ENCODE data around the gene WDR20. TPM values are rescaled to one million over a fixed set of nuclear protein-coding genes. Genes with fewer than 3 reads are reported as not detected.

The WDR20 gene
- total and polyA plus RNA-seq, 2 of the 4 experiments (the other 2 are of a cell fraction): 20.3 to 27.4 TPM

DNA sequence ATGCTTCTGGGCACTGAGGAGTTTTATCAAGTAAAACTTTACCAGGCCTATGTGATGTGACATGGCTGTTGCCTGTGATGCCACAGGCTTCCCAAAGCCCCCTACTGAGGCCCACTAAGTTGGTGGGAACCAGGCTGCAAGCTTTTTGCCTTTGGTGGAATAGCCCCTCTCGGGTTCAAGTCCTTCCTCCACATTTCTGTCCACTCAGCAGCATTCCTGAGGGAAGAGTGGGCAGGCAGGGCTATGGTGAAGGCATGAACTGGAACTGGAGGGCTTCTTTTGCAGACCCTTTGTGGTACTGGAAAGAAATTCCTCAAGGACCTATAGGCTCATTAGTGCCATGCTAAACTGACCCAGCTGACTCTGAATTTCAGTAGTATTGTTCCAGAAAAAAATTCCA is 48.5 kb downstream of the WDR20 start:
- Histone ChIP-seq H3K4me1 (ENCODE audit: control insufficient read depth, insufficient read depth, low read length) (peaks cover 13% of the 10 kb centered on the region), H3K18ac (ENCODE audit: low read depth, low read length) (no peak overlapping the region), H2AK9ac (replicated peaks; ENCODE audit: low read depth, low read length, poor library complexity) (peak overlapping the region; percentile 31), H3K36me3 (ENCODE audit: control insufficient read depth, insufficient read depth, low read length) (no peaks in the 10 kb centered on the region), H2BK15ac (ENCODE audit: low read depth, low read length) (no peak overlapping the region), H2AFZ (replicated peaks; ENCODE audit: low read length, poor library complexity) (no peak overlapping the region), H3K14ac (replicated peaks; ENCODE audit: low read depth, low read length) (no peak overlapping the region), H2AK5ac (ENCODE audit: low read depth, low read length) (0 out of 2 replicates have a peak overlapping the region, but pooled peaks have one; percentile 6), H4K5ac (ENCODE audit: low read depth, low read length) (no peak overlapping the region), H4K20me1 (ENCODE audit: insufficient read depth, low read length) (peaks cover 60% of the 10 kb centered on the region), H2BK20ac (ENCODE audit: low read depth, low read length) (no peak overlapping the region), H3K27me3 (ENCODE audit: control insufficient read depth, insufficient read depth, low read length) (no peaks in the 10 kb centered on the region), H3K27ac (ENCODE audit: insufficient read depth, low read length) (no peak overlapping the region), H2BK120ac (ENCODE audit: low read depth, low read length) (no peak overlapping the region), H3K4ac (ENCODE audit: low read depth, low read length) (no peak overlapping the region), H3K23ac (ENCODE audit: low read depth, low read length) (no peak overlapping the region), H3K79me1 (ENCODE audit: low read depth in 1 of 2, low read length in 2 of 2) (peaks cover 46 to 76% of the 10 kb centered on the region in 2 experiments), H3K9me1 (ENCODE audit: insufficient read depth, low read length) (peaks cover 28% of the 10 kb centered on the region), H4K8ac (ENCODE audit: low read depth in 2 of 2, low read length in 2 of 2) (no peak overlapping the region), H3K9me3 (ENCODE audit: control insufficient read depth, insufficient read depth, low read length) (no peaks in the 10 kb centered on the region), H4K91ac (ENCODE audit: insufficient read depth, low read depth, low read length) (no peak overlapping the region), H3K4me2 (ENCODE audit: low read depth, low read length) (no peak overlapping the region), H2BK5ac (ENCODE audit: low read depth, low read length, poor library complexity, severe bottlenecking) (no peak overlapping the region), H3K56ac (ENCODE audit: extremely low read depth, insufficient read depth, low read length) (no peak overlapping the region), H3K4me3 (ENCODE audit: insufficient read depth, low read depth, low read length) (no peak overlapping the region), H3K9ac (ENCODE audit: low read depth, low read length) (no peak overlapping the region)
- BruUV-seq (replicated peaks): no TSS peak
- no CpG with 5 or more reads among the region's 1 CpG for WGBS, 2 experiments (ENCODE audit: extremely low coverage in 2 of 2, insufficient read length in 1 of 2)
- ChIA-PET POLR2A (ENCODE audit: unreplicated experiment) (no interaction called here), CTCF (interaction anchor here (0.6 kb wide), 1 partner anchor 145 kb away, joined by 7 read pairs; no protein-coding TSS in a partner anchor)
- no peak for DNase-seq
- dilution Hi-C loops (cut with HindIII; ENCODE audit: low sequenced_read_pairs, unreplicated experiment): no loop called here
- intact Hi-C loops (cut with micrococcal nuclease): no loop called here
- no peak for ATAC-seq (ENCODE audit: low read depth)
- in situ Hi-C loops (cut with MboI; ENCODE audit: low sequenced_read_pairs): no loop called here
- TF ChIP-seq CEBPB (IDR thresholded peaks at IDR 0.05; ENCODE audit: low read depth, low read length) (no peak), FOS (IDR thresholded peaks at IDR 0.05; ENCODE audit: low read depth, low read length) (no peak), MAFK (IDR thresholded peaks at IDR 0.05; ENCODE audit: low read depth, low read length) (peak; percentile 66)
- TF ChIP-seq, protein P1, sequence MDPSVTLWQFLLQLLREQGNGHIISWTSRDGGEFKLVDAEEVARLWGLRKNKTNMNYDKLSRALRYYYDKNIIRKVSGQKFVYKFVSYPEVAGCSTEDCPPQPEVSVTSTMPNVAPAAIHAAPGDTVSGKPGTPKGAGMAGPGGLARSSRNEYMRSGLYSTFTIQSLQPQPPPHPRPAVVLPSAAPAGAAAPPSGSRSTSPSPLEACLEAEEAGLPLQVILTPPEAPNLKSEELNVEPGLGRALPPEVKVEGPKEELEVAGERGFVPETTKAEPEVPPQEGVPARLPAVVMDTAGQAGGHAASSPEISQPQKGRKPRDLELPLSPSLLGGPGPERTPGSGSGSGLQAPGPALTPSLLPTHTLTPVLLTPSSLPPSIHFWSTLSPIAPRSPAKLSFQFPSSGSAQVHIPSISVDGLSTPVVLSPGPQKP (IDR thresholded peaks at IDR 0.05; ENCODE audit: borderline replicate concordance, low read depth, low read length): no peak
